Lower leg skin (tissue), 4 donors: Measurements from ENCODE around the gene OBI1. TPM values are rescaled to one million over a fixed set of nuclear protein-coding genes. Genes with fewer than 3 reads are reported as not detected.

Experiments used
- DNase-seq, 2 donors: peaks; one replicate each; pipeline ENCODE4 v3.0.0-alpha.2; 2019; ENCODE audit warnings: low spot score in 2 of 2
- H3K4me3 ChIP-seq: fragments of 200-600 bp; sonication (generic); 2 replicates; pipeline ENCODE4 v1.5.1; 2017; ENCODE audit warnings: mild to moderate bottlenecking, low read depth; ENCODE audit not compliant: poor library complexity, severe bottlenecking
- POLR2A ChIP-seq, 2 donors: fragments of 450-650 bp; IDR thresholded peaks; one replicate each; pipeline ENCODE4 v1.6.1; 2016 to 2017; ENCODE audit warnings: antibody characterized with exemption in 2 of 2, mild to moderate bottlenecking in 1 of 2, moderate library complexity in 1 of 2
- WGBS, 2 donors: methylation state at CpG; one replicate each; pipeline ENCODE4 v1.1.5; 2018; 5-methylcytosine and 5-hydroxymethylcytosine counted together
- intact Hi-C: fragments of 100-400 bp; cut with DNase I; formaldehyde crosslinking; loops from one replicate; pipeline ENCODE4 v1.15.0; 2023; ENCODE audit warnings: low total_unique reads
- total RNA-seq, 4 donors: library from RNA; depleted of rRNA; stranded (reverse); fragments of >200 nt; gene quantifications; one replicate each; pipeline ENCODE4 v1.1.0, GENCODE V29; 2016
- TF ChIP-seq, protein P1 (sequence below), 3 donors: fragments of 450-650 bp; IDR thresholded peaks; one replicate each; pipeline ENCODE4 v1.5.1; 2016; ENCODE audit warnings: antibody characterized with exemption in 3 of 3, mild to moderate bottlenecking in 3 of 3, moderate library complexity in 2 of 3

OBI1 gene
- total RNA-seq, 4 donors from 2014 or later = 6.1 to 10.7 (median 8.7) TPM

DNA sequence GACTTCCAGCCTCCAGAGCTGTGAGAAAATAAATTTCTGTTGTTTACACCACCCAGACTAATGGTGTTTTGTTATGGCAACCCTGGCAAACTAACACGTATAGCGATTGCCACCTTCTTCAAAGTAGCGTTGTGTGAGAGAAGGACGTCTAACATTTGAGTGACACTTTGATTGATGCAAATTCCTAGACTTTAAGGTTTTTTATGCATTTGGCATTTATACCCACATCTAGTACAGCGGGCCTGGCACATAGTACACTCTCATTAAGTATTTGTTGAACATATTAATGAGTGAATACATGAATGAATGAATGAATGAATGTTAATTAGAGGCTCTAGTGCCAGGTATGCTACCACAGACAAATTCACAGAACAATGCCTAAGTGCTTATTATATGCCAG, 92.3 kb downstream of the OBI1 start:
- TF ChIP-seq, protein P1, sequence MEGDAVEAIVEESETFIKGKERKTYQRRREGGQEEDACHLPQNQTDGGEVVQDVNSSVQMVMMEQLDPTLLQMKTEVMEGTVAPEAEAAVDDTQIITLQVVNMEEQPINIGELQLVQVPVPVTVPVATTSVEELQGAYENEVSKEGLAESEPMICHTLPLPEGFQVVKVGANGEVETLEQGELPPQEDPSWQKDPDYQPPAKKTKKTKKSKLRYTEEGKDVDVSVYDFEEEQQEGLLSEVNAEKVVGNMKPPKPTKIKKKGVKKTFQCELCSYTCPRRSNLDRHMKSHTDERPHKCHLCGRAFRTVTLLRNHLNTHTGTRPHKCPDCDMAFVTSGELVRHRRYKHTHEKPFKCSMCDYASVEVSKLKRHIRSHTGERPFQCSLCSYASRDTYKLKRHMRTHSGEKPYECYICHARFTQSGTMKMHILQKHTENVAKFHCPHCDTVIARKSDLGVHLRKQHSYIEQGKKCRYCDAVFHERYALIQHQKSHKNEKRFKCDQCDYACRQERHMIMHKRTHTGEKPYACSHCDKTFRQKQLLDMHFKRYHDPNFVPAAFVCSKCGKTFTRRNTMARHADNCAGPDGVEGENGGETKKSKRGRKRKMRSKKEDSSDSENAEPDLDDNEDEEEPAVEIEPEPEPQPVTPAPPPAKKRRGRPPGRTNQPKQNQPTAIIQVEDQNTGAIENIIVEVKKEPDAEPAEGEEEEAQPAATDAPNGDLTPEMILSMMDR (IDR thresholded peaks at IDR 0.05) = no peak
- TF ChIP-seq POLR2A (IDR thresholded peaks at IDR 0.05) = no peak
- intact Hi-C loops = no loop called here
- DNase-seq = no peak
- WGBS, 2 donors = 80 to 82% methylated on average over 5 of the region's 5 CpGs
- H3K4me3 ChIP-seq = no peak overlapping the region

Other genes with a start within 250 kb of the OBI1 start
- under 1 TPM in 2 of 4 donors, not detected in 2; 0.10 to 0.13 TPM for gene POU4F1, start 55.6 kb downstream of the OBI1 start, total RNA-seq